Activated naive CD4-positive, alpha-beta T cell treated with anti-CD3 and anti-CD28 coated beads, Interleukin-2, amount 10 ng/mL, durations not matched to agents 7 days and 5 days (primary cell): ENCODE measurements around the gene SGF29.
"Not testable (repeated sequence)": the region's sequence is repeated elsewhere in the genome, so short reads cannot be mapped to it uniquely, and the experiment has no call there.

Experiments used
- CTCF ChIA-PET: fragments of 350-600 bp; sonication (Branson Sonifier 250); formaldehyde crosslinking; loops from one replicate; lab custom pipeline; 2021; ENCODE audit warnings: antibody characterized with exemption; lab: Charles Lee
- DNase-seq: peaks from one replicate; pipeline ENCODE4 v3.0.0-alpha.2; 2020
- H3K27ac Mint-ChIP-seq: one replicate; pipeline ENCODE4 v1.8.0; 2021; ENCODE audit warnings: mild to moderate bottlenecking, moderate library complexity, mixed read lengths
- H3K27me3 Mint-ChIP-seq: one replicate; pipeline ENCODE4 v1.8.0; 2021; ENCODE audit warnings: mild to moderate bottlenecking, mixed read lengths
- H3K36me3 Mint-ChIP-seq: one replicate; pipeline ENCODE4 v1.8.0; 2021; ENCODE audit warnings: mixed read lengths
- H3K4me1 Mint-ChIP-seq: one replicate; pipeline ENCODE4 v1.8.0; 2021; ENCODE audit warnings: mixed read lengths
- H3K4me3 Mint-ChIP-seq: one replicate; pipeline ENCODE4 v1.8.0; 2021; ENCODE audit warnings: mild to moderate bottlenecking, moderate library complexity, mixed read lengths
- H3K9me3 Mint-ChIP-seq: one replicate; pipeline ENCODE4 v1.8.0; 2021; ENCODE audit warnings: mixed read lengths

The SGF29 gene

DNA sequence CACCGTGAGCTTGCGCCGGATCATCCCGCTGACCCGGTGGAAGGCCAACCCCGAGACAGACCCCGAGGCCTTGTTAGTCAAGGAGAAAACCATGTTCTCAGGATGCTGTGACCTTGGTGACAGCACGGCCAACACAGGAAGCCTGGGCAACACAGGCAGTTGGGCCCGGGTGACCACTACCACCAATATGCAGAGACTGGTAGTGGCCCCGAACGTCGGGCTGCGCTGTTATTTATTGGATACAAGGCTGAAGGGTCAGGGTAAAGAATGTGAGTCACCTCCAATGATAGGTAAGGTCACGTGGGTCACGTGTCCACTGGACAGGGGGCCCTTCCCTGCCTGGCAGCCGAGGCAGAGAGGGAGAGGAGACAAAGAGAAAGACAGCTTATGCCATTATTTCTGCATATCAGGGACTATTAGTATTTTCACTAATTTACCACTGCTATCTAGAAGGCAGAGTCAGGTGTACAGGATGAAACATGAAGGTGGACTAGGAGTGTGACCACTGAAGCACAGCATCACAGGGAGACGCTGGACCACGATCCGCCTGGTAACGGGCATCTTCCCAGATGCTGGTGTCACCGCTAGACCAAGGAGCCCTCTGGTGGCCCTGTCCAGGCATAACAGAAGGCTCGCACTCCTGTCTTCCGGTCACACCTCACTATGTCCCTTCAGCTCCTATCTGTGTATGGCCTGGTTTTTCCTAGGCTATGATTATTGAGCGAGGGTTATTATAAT is 61.9 kb downstream of the SGF29 start:
- not testable (repeated sequence) for H3K27me3 Mint-ChIP-seq, H3K27ac Mint-ChIP-seq, H3K4me3 Mint-ChIP-seq, H3K4me1 Mint-ChIP-seq, H3K9me3 Mint-ChIP-seq
- DNase-seq: peak; percentile 47
- H3K36me3 Mint-ChIP-seq: peaks cover 11% of the 10 kb centered on the region
- CTCF ChIA-PET: interaction anchor here (0.6 kb wide), 2 partner anchors 48 to 61 kb away, joined by 3 read pairs; partner anchors contain the start of gene SGF29

- H3K4me3 Mint-ChIP-seq, H3K9me3 Mint-ChIP-seq, H3K4me1 Mint-ChIP-seq, H3K27me3 Mint-ChIP-seq, DNase-seq, H3K27ac Mint-ChIP-seq: not testable (repeated sequence)
- CTCF ChIA-PET: interaction anchor here (0.6 kb wide), 2 partner anchors 48 to 62 kb away, joined by 3 read pairs; partner anchors contain the start of gene SGF29
- H3K36me3 Mint-ChIP-seq: peaks cover 11% of the 10 kb centered on the region
These were observed 62.5 kb downstream of the SGF29 start for GRCh38 chr16:28616224-28616577.

DNA sequence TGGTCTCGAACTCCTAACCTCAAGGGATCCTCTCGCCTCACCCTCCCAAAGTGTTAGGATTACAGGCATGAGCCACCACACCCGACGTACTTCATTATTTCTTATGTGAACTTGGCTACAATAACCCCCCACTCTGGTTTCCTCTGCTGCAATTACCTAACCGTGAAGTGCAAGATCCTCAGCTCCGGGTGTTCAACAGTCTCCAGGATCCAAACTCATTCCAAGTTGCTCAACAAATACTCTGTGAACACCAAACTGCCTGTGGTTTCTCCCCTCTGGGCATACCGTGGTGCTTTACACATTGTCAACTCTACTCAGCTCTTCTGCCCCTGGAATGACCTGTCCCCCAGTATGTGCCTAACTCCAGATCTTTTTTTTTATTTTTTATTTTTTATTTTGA is 62.9 kb downstream of the SGF29 start:
- H3K9me3 Mint-ChIP-seq: no peaks in the 10 kb centered on the region
- no peak for DNase-seq
- CTCF ChIA-PET: interaction anchor here (0.6 to 1.5 kb wide), 3 partner anchors 49 to 339 kb away, joined by 3 read pairs; partner anchors contain the start of gene SGF29
- H3K4me1 Mint-ChIP-seq: peaks cover 2% of the 10 kb centered on the region
- H3K4me3 Mint-ChIP-seq: no peak overlapping the region
- H3K27me3 Mint-ChIP-seq: no peaks in the 10 kb centered on the region
- peaks cover 11% of the 10 kb centered on the region for H3K36me3 Mint-ChIP-seq
- H3K27ac Mint-ChIP-seq: no peak overlapping the region

- Mint-ChIP-seq H3K4me1 (peaks cover 11% of the 10 kb centered on the region), H3K36me3 (peaks cover 11% of the 10 kb centered on the region), H3K27me3 (no peaks in the 10 kb centered on the region), H3K4me3 (no peak overlapping the region), H3K27ac (no peak overlapping the region), H3K9me3 (no peaks in the 10 kb centered on the region)
- CTCF ChIA-PET: interaction anchor here (1.5 kb wide), 1 partner anchor 340 kb away, joined by 3 read pairs; no protein-coding TSS in a partner anchor
- DNase-seq: no peak
These were observed 64.2 kb downstream of the SGF29 start for GRCh38 chr16:28617874-28618273.

DNA sequence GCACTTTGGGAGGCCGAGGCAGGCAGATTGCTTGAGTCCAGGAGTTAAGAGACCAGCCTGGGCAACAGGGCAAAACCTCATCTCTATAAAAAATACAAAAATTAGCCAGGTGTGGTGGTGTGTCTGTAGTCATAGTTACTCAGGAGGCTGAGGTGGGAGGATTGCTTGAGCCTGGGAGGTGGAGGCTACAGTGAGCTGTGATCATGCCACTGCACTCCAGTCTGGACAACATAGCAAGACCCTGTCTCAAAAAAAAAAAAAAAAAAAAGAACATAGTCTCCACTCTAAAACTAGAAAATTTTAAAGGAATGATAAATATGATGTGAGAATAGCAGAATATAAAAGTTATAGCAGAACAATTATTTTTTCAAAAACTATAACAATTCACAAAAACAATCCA is 66.6 kb downstream of the SGF29 start:
- H3K4me3 Mint-ChIP-seq, H3K27ac Mint-ChIP-seq, H3K9me3 Mint-ChIP-seq, DNase-seq, H3K27me3 Mint-ChIP-seq, CTCF ChIA-PET: not testable (repeated sequence)
- H3K4me1 Mint-ChIP-seq: peaks cover 17% of the 10 kb centered on the region
- H3K36me3 Mint-ChIP-seq: peaks cover 11% of the 10 kb centered on the region

DNA sequence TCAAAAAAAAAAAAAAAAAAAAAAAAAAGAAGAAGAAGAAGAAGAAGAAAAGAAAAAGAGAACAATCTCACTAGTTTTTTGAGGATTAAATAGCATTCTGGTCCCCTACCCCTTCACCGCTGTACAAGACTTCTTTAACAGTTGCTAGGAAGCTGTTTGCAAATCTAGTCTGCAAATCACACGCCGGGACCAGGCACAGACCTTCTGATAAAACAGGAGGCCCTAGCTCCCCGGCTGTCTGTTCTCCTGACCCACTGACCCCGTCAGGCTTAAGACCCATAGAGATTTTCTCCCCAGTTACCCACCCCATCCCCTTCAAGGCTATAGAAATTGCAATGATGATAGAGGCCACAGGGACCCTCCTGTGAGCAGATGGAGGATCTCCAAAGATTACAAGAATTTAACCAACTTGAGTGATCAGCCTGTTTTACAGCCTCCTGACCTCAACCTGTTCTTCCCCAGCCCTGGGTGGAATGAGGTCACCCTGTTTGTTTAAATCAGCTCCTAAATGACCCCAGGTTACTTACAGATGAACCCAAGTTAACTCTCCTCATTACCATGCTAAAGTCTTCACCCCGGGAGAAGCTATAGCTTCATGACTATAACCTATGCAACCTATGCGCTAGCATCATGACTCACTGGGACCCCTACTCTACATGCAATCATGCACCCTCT is 67.9 kb downstream of the SGF29 start:
- peaks cover 17% of the 10 kb centered on the region for H3K4me1 Mint-ChIP-seq
- no peaks in the 10 kb centered on the region for H3K9me3 Mint-ChIP-seq
- H3K36me3 Mint-ChIP-seq: peaks cover 11% of the 10 kb centered on the region
- peaks cover 8% of the 10 kb centered on the region for H3K27me3 Mint-ChIP-seq
- H3K27ac Mint-ChIP-seq: peak overlapping the region; percentile 39
- CTCF ChIA-PET: no interaction called here
- no peak for DNase-seq
- peak overlapping the region; percentile 74 for H3K4me3 Mint-ChIP-seq

- H3K27me3 Mint-ChIP-seq, DNase-seq, H3K36me3 Mint-ChIP-seq, CTCF ChIA-PET, H3K9me3 Mint-ChIP-seq: not testable (repeated sequence)
- peak overlapping the region; percentile 74 for H3K4me3 Mint-ChIP-seq
- H3K4me1 Mint-ChIP-seq: peaks cover 17% of the 10 kb centered on the region
- peak overlapping the region; percentile 65 for H3K27ac Mint-ChIP-seq
These were observed 68.9 kb downstream of the SGF29 start for GRCh38 chr16:28622532-28623171.

- Mint-ChIP-seq H3K36me3 (peaks cover 9% of the 10 kb centered on the region), H3K4me1 (peaks cover 17% of the 10 kb centered on the region), H3K9me3 (no peaks in the 10 kb centered on the region), H3K4me3 (peak overlapping the region; percentile 74), H3K27me3 (peaks cover 8% of the 10 kb centered on the region), H3K27ac (peak overlapping the region; percentile 67)
- CTCF ChIA-PET: no interaction called here
- peak; percentile 81 for DNase-seq
These were observed 69.5 kb downstream of the SGF29 start for GRCh38 chr16:28623172-28623711.

- H3K36me3 Mint-ChIP-seq, H3K27ac Mint-ChIP-seq, CTCF ChIA-PET, DNase-seq, H3K27me3 Mint-ChIP-seq, H3K4me3 Mint-ChIP-seq, H3K9me3 Mint-ChIP-seq, H3K4me1 Mint-ChIP-seq: not testable (repeated sequence)
These were observed 77.2 kb downstream of the SGF29 start for GRCh38 chr16:28630905-28631304.

GRCh38 chr16:28636093-28636823 is 82.5 kb downstream of the SGF29 start:
- H3K4me3 Mint-ChIP-seq, DNase-seq, CTCF ChIA-PET, H3K27ac Mint-ChIP-seq, H3K27me3 Mint-ChIP-seq, H3K36me3 Mint-ChIP-seq, H3K4me1 Mint-ChIP-seq, H3K9me3 Mint-ChIP-seq: not testable (repeated sequence)

- CTCF ChIA-PET, DNase-seq, H3K27me3 Mint-ChIP-seq, H3K9me3 Mint-ChIP-seq, H3K4me3 Mint-ChIP-seq, H3K27ac Mint-ChIP-seq, H3K4me1 Mint-ChIP-seq, H3K36me3 Mint-ChIP-seq: not testable (repeated sequence)
These were observed 84.0 kb downstream of the SGF29 start, which contains the start of gene NPIPB8 for GRCh38 chr16:28637765-28638164. Gene NPIPB8 (plus strand): TSS chr16:28638065. CDS start chr16:28638361, 296 bp downstream.

DNA sequence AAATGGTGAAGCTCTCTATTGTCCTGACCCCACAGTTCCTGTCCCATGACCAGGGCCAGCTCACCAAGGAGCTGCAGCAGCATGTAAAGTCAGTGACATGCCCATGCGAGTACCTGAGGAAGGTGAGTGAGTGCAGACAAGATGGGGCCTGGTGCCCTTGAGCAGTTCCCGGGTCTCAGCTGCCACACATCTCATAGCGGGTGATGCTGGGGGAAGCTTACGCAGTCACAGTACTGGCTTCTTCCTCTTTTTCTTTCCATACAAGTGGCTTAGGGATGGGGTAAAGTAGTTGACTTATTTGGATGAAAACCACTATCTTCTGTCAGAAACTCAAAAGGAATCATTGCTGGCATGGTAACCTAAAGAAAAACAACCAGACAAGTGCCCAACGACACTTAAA is 84.6 kb downstream of the SGF29 start:
- H3K27me3 Mint-ChIP-seq, H3K4me3 Mint-ChIP-seq, DNase-seq, H3K4me1 Mint-ChIP-seq, H3K36me3 Mint-ChIP-seq, CTCF ChIA-PET, H3K27ac Mint-ChIP-seq, H3K9me3 Mint-ChIP-seq: not testable (repeated sequence)

DNA sequence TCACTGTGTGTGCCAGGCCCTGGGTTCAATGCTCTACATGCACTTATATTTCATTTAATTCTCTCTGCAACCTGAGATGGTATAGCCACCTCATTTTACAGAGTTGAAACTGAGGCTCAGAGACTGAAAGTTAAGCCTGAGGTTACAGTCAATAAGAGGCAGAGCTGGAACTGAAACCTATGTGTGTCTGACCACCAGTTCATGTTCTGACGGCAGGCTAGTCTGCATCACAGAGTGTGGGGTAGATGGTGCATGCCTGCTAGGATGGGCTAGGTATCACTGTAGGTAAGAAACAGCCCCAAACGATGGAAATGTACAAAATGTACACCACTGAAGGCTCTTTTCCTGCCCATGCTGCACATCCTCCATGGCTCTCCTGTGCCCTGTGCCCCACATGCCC is 86.2 kb downstream of the SGF29 start:
- H3K27ac Mint-ChIP-seq, CTCF ChIA-PET, H3K4me1 Mint-ChIP-seq, H3K36me3 Mint-ChIP-seq, H3K9me3 Mint-ChIP-seq, H3K27me3 Mint-ChIP-seq, DNase-seq, H3K4me3 Mint-ChIP-seq: not testable (repeated sequence)
